BJ (cell line): ENCODE results near the gene THSD7A. TPM values are rescaled to one million over a fixed set of nuclear protein-coding genes. Genes with fewer than 3 reads are reported as not detected.
"Not testable (repeated sequence)": the region's sequence is repeated elsewhere in the genome, so short reads cannot be mapped to it uniquely, and the experiment has no call there.

Source experiments
- CTCF ChIA-PET: fragments of 350-600 bp; formaldehyde crosslinking; extraction: SDS; loops from one replicate; lab custom pipeline; 2021; ENCODE audit warnings: antibody characterized with exemption, inconsistent platforms; lab: Yijun Ruan, JAX
- POLR2A ChIA-PET: fragments of 300-600 bp; sonication (Branson Sonifier 250); formaldehyde crosslinking; extraction: SDS; loops from one replicate; lab custom pipeline; 2021; ENCODE audit warnings: antibody characterized with exemption; lab: Charles Lee
- DNase-seq: peaks from one replicate; pipeline ENCODE4 v3.0.0-alpha.2; 2011; ENCODE audit warnings: low read depth
- H3K27me3 ChIP-seq: 2 replicates; pipeline ENCODE4 v1.6.0; 2011; ENCODE audit warnings: low read length; ENCODE audit not compliant: control insufficient read depth, insufficient read depth
- H3K36me3 ChIP-seq: 2 replicates; pipeline ENCODE4 v1.5.1; 2011; ENCODE audit warnings: low read length; ENCODE audit not compliant: control insufficient read depth, insufficient read depth
- H3K4me3 ChIP-seq: 2 replicates; pipeline ENCODE4 v1.5.1; 2011; ENCODE audit warnings: low read depth, mild to moderate bottlenecking, control low read depth, low read length
- polyA plus RNA-seq: library from polyadenylated mRNA; depleted of rRNA; stranded (reverse); fragments of >200 nt; gene quantifications from 2 replicates; pipeline ENCODE4 v1.2.3, GENCODE V29; 2011
- TF ChIP-seq, protein P1 (sequence below): IDR thresholded peaks from 2 replicates; pipeline ENCODE4 v1.5.1; 2011; ENCODE audit warnings: low read depth, mild to moderate bottlenecking, control low read depth, inconsistent platforms, low read length, moderate library complexity; ENCODE audit not compliant: insufficient read depth

THSD7A gene
- polyA plus RNA-seq, 1 experiment, result 0.02 TPM

GRCh38 chr7:11447106-11447505 is 384.9 kb downstream of the THSD7A start:
- CTCF ChIA-PET, result no interaction called here
- POLR2A ChIA-PET, result no interaction called here

GRCh38 chr7:11443934-11444333 is 388.1 kb downstream of the THSD7A start:
- DNase-seq, H3K27me3 ChIP-seq, POLR2A ChIA-PET, H3K4me3 ChIP-seq, CTCF ChIA-PET, H3K36me3 ChIP-seq: not testable (repeated sequence)

More at GRCh38 chr7:11447106-11447505, 384.9 kb downstream of the THSD7A start:
- Histone ChIP-seq H3K4me3 (no peak overlapping the region), H3K36me3 (no peaks in the 10 kb centered on the region), H3K27me3 (no peaks in the 10 kb centered on the region)
- TF ChIP-seq, protein P1, sequence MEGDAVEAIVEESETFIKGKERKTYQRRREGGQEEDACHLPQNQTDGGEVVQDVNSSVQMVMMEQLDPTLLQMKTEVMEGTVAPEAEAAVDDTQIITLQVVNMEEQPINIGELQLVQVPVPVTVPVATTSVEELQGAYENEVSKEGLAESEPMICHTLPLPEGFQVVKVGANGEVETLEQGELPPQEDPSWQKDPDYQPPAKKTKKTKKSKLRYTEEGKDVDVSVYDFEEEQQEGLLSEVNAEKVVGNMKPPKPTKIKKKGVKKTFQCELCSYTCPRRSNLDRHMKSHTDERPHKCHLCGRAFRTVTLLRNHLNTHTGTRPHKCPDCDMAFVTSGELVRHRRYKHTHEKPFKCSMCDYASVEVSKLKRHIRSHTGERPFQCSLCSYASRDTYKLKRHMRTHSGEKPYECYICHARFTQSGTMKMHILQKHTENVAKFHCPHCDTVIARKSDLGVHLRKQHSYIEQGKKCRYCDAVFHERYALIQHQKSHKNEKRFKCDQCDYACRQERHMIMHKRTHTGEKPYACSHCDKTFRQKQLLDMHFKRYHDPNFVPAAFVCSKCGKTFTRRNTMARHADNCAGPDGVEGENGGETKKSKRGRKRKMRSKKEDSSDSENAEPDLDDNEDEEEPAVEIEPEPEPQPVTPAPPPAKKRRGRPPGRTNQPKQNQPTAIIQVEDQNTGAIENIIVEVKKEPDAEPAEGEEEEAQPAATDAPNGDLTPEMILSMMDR, result no peak
- no peak for DNase-seq

DNA sequence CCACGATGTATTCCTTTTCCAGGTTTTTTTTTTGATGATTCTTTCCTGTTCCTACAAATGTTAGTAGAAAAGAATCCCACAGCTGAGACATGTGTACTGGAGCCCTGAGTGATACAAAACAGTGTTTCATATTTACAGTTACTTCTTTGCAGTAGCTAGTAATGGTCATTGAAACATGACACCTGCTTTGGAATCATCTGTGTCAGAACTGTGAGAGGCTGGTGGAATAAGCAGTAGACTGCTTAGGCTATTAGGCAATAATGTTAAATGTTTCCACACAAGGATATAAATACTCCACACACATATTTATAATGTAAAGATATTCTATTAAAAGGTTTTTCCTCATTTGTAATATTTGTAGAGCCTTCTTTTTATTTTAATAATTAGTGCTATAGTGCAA is 394.0 kb downstream of the THSD7A start:
- no peak for DNase-seq
- CTCF ChIA-PET, result no interaction called here

GRCh38 chr7:11436773-11437524 is 395.0 kb downstream of the THSD7A start:
- DNase-seq, result no peak
- CTCF ChIA-PET, result no interaction called here
- TF ChIP-seq, protein P1, result no peak

More for the DNA sequence above, 394.0 kb downstream of the THSD7A start:
- Histone ChIP-seq H3K4me3 (no peak overlapping the region), H3K27me3 (no peaks in the 10 kb centered on the region), H3K36me3 (no peaks in the 10 kb centered on the region)
- POLR2A ChIA-PET, result no interaction called here
- TF ChIP-seq, protein P1, result no peak

DNA sequence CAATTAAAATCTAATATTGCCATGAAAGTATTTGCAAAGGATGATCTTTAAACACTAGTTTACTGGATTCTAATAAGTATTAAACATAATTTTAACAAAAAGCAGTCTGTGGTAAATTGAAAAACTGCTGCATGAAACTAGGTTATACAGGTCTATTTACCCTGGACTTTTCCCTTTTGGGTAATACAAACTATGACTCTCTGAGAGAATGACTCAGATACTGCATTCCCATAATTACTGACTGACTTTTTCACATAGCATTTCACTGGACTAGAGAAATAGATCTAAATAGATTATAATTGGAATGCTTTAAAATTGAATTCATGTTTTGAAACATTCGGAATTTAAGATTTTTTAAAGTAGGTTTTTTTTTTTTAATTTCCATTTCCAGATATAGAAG is 395.7 kb downstream of the THSD7A start:
- TF ChIP-seq, protein P1, result no peak
- Histone ChIP-seq H3K36me3 (no peaks in the 10 kb centered on the region), H3K27me3 (no peaks in the 10 kb centered on the region), H3K4me3 (no peak overlapping the region)
- ChIA-PET CTCF (no interaction called here), POLR2A (no interaction called here)
- DNase-seq, result no peak

More at GRCh38 chr7:11436773-11437524, 395.0 kb downstream of the THSD7A start:
- Histone ChIP-seq H3K36me3 (no peaks in the 10 kb centered on the region), H3K27me3 (no peaks in the 10 kb centered on the region), H3K4me3 (no peak overlapping the region)
- POLR2A ChIA-PET, result no interaction called here

DNA sequence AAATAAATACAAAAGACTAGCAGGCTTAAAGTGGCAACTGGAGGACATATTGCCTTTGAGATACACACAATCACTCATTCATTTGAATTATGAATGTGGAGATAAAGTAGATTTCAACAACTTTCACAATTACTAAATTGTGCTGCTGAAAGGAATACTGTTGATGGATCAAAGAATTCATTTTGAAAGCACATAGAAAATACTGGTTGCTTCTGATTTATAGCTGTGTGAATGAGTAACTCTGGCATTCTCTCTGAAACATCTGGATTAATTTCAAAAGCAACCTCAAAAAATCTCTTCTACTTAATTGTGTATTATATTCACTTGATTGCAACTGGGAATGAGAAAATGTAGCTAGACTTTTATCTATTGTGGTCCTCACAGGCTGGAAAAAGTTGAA is 397.6 kb downstream of the THSD7A start:
- no peaks in the 10 kb centered on the region for H3K36me3 ChIP-seq

More for the DNA sequence above, 397.6 kb downstream of the THSD7A start:
- POLR2A ChIA-PET, result no interaction called here
- DNase-seq, result no peak
- Histone ChIP-seq H3K27me3 (no peaks in the 10 kb centered on the region), H3K4me3 (no peak overlapping the region)
- CTCF ChIA-PET, result no interaction called here
- TF ChIP-seq, protein P1, result no peak
